Measurements from ENCODE around the gene PHLDA1.

DNA sequence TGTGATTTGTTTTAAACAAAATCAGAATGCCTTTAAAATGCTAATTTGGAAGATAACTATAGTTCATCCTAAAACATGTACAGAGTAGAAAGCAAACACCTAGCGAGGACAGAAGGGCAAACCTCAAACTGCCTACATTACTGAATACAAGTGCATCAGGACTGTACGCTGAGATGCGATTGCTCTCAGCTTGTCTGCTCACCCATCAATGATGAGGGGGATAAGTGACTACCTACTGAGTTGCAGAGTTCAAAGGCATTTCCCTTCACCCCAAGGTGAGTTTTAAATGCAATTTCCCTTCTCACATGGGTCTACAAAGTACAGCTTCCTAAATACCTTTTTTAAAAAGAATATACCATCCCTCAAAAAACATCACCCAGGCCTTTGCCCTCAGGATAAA, 52.9 kb downstream of the PHLDA1 start:
- TF ChIP-seq, protein P1, sequence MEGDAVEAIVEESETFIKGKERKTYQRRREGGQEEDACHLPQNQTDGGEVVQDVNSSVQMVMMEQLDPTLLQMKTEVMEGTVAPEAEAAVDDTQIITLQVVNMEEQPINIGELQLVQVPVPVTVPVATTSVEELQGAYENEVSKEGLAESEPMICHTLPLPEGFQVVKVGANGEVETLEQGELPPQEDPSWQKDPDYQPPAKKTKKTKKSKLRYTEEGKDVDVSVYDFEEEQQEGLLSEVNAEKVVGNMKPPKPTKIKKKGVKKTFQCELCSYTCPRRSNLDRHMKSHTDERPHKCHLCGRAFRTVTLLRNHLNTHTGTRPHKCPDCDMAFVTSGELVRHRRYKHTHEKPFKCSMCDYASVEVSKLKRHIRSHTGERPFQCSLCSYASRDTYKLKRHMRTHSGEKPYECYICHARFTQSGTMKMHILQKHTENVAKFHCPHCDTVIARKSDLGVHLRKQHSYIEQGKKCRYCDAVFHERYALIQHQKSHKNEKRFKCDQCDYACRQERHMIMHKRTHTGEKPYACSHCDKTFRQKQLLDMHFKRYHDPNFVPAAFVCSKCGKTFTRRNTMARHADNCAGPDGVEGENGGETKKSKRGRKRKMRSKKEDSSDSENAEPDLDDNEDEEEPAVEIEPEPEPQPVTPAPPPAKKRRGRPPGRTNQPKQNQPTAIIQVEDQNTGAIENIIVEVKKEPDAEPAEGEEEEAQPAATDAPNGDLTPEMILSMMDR (IDR thresholded peaks at IDR 0.05): no peak
- TF ChIP-seq POLR2A (IDR thresholded peaks at IDR 0.05): no peak
- TF ChIP-seq POLR2AphosphoS5 (IDR thresholded peaks at IDR 0.05): no peak
- TF ChIP-seq EP300 (IDR thresholded peaks at IDR 0.05): no peak
